SK-N-SH (cell line): Measurements from ENCODE around the gene MPO. TPM values are rescaled to one million over a fixed set of nuclear protein-coding genes. Genes with fewer than 3 reads are reported as not detected.

Experiments
- CTCF ChIA-PET: fragments of 300-600, 350-600 bp; formaldehyde crosslinking; extraction: SDS; loops from one replicate; lab custom pipeline; 2021; lab: Yijun Ruan, JAX
- POLR2A ChIA-PET: fragments of 350-600 bp; sonication (Branson Sonifier 250); formaldehyde crosslinking; extraction: SDS; loops from one replicate; lab custom pipeline; 2020; ENCODE audit warnings: antibody characterized with exemption, inconsistent platforms; lab: Yijun Ruan, JAX
- DNase-seq: peaks from one replicate; pipeline ENCODE4 v3.0.0; 2012
- H2AFZ ChIP-seq: fragments of 200-600 bp; sonication (generic); 2 replicates; pipeline ENCODE4 v1.8.1; 2016; ENCODE audit warnings: antibody characterized with exemption, mild to moderate bottlenecking, low read depth
- H3F3A ChIP-seq: fragments of 200-600 bp; sonication (generic); replicated peaks from 2 replicates; pipeline ENCODE3; 2016; ENCODE audit warnings: antibody characterized with exemption, mild to moderate bottlenecking; ENCODE audit not compliant: insufficient read depth
- H3K27ac ChIP-seq, 2 experiments: fragments of 200-500 bp in 1 of 2; fragments of 200-600 bp in 1 of 2; sonication (Bioruptor generic) in 1 of 2; sonication (generic), shearing (Covaris generic) in 1 of 2; 2 replicates each; pipeline versions ENCODE4 v1.5.1 to v1.6.1; 2014 to 2016; ENCODE audit warnings: low read depth in 2 of 2, inconsistent platforms in 1 of 2, low read length in 1 of 2, mild to moderate bottlenecking in 1 of 2, mixed read lengths in 1 of 2
- H3K27me3 ChIP-seq: fragments of 200-600 bp; sonication (generic), shearing (Covaris generic); 2 replicates; pipeline ENCODE4 v1.6.1; 2016; ENCODE audit warnings: mixed run types; ENCODE audit not compliant: insufficient read depth
- H3K36me3 ChIP-seq, 2 experiments: fragments of 200-500 bp in 1 of 2; fragments of 200-600 bp in 1 of 2; sonication (Bioruptor generic) in 1 of 2; sonication (generic) in 1 of 2; replicated peaks in 1 of 2; 2 replicates each; pipeline versions ENCODE3 to v1.5.1; 2014 to 2016; ENCODE audit warnings: low read length in 1 of 2, mild to moderate bottlenecking in 1 of 2; ENCODE audit not compliant: insufficient read depth in 2 of 2, control insufficient read depth in 1 of 2
- H3K4me1 ChIP-seq, 2 experiments: fragments of 200-500 bp in 1 of 2; fragments of 200-600 bp in 1 of 2; sonication (Bioruptor generic) in 1 of 2; sonication (generic), shearing (Covaris generic) in 1 of 2; 2 replicates each; pipeline versions ENCODE4 v1.5.1 to v1.6.1; 2014 to 2016; ENCODE audit warnings: low read depth in 1 of 2, low read length in 1 of 2, mixed run types in 1 of 2; ENCODE audit not compliant: insufficient read depth in 2 of 2, control insufficient read depth in 1 of 2
- H3K4me2 ChIP-seq: fragments of 200-600 bp; sonication (generic), shearing (Covaris generic); 2 replicates; pipeline ENCODE4 v1.6.1; 2017; ENCODE audit warnings: mixed run types
- H3K4me3 ChIP-seq, 2 experiments: fragments of 200-500 bp in 1 of 2; fragments of 200-600 bp in 1 of 2; sonication (Bioruptor generic) in 1 of 2; sonication (generic), shearing (Covaris generic) in 1 of 2; 2 replicates each; pipeline versions ENCODE4 v1.5.1 to v1.8.1; 2014 to 2016; ENCODE audit warnings: low read depth in 2 of 2, inconsistent platforms in 1 of 2, low read length in 1 of 2, mild to moderate bottlenecking in 1 of 2, mixed read lengths in 1 of 2, moderate library complexity in 1 of 2
- H3K79me2 ChIP-seq: fragments of 200-600 bp; sonication (generic); 2 replicates; pipeline ENCODE4 v1.8.1; 2017; ENCODE audit warnings: mild to moderate bottlenecking; ENCODE audit not compliant: insufficient read depth
- H3K9ac ChIP-seq: fragments of 200-600 bp; sonication (generic); 2 replicates; pipeline ENCODE4 v1.6.1; 2017; ENCODE audit warnings: mixed run types
- H3K9me2 ChIP-seq: fragments of 200-600 bp; sonication (generic); 2 replicates; pipeline ENCODE4 v1.6.1; 2017; ENCODE audit warnings: mixed run types
- H3K9me3 ChIP-seq: fragments of 200-600 bp; sonication (generic); 2 replicates; pipeline ENCODE4 v1.6.1; 2017; ENCODE audit warnings: mixed run types, mild to moderate bottlenecking, moderate library complexity
- H4K20me1 ChIP-seq: fragments of 200-600 bp; sonication (generic); 2 replicates; pipeline ENCODE4 v1.6.1; 2017; ENCODE audit warnings: mild to moderate bottlenecking, mixed run types; ENCODE audit not compliant: insufficient read depth
- ELF1 ChIP-seq: IDR thresholded peaks from 2 replicates; pipeline ENCODE4 v1.4.0; 2012
- EZH2phosphoT487 ChIP-seq: fragments of 200-600 bp; sonication (generic); IDR thresholded peaks from 2 replicates; pipeline ENCODE4 v1.6.1; 2017; ENCODE audit warnings: low read depth, mixed run types, mild to moderate bottlenecking, antibody characterized with exemption, moderate library complexity, borderline replicate concordance
- FOXM1 ChIP-seq: IDR thresholded peaks from 2 replicates; pipeline ENCODE4 v1.4.0; 2012; ENCODE audit warnings: low read depth, mild to moderate bottlenecking
- MXI1 ChIP-seq: IDR thresholded peaks from 2 replicates; pipeline ENCODE4 v1.6.1; 2012; ENCODE audit warnings: mild to moderate bottlenecking, low read depth, low read length, improper control_type of control experiment
- NFIC ChIP-seq: IDR thresholded peaks from 2 replicates; pipeline ENCODE4 v1.4.0; 2012; ENCODE audit warnings: borderline replicate concordance
- NRF1 ChIP-seq: IDR thresholded peaks from 2 replicates; pipeline ENCODE4 v1.6.1; 2012; ENCODE audit warnings: low read depth, mild to moderate bottlenecking, low read length
- RAD21 ChIP-seq: IDR thresholded peaks from 2 replicates; pipeline ENCODE4 v1.6.1; 2012; ENCODE audit warnings: mild to moderate bottlenecking, low read length
- RFX5 ChIP-seq: IDR thresholded peaks from 2 replicates; pipeline ENCODE4 v1.6.1; 2012; ENCODE audit warnings: mild to moderate bottlenecking, improper control_type of control experiment, low read length
- RXRA ChIP-seq: IDR thresholded peaks from 2 replicates; pipeline ENCODE4 v1.4.0; 2012; ENCODE audit warnings: low read depth, mild to moderate bottlenecking, borderline replicate concordance
- SMC3 ChIP-seq: IDR thresholded peaks from 2 replicates; pipeline ENCODE4 v1.6.1; 2012; ENCODE audit warnings: low read depth, low read length, improper control_type of control experiment
- TAF1 ChIP-seq: IDR thresholded peaks from 2 replicates; pipeline ENCODE4 v1.6.1; 2012; ENCODE audit warnings: low read depth, mild to moderate bottlenecking, low read length, moderate library complexity, borderline replicate concordance
- TEAD4 ChIP-seq: IDR thresholded peaks from 2 replicates; pipeline ENCODE4 v1.4.0; 2012; ENCODE audit warnings: mild to moderate bottlenecking, borderline replicate concordance; ENCODE audit not compliant: insufficient read depth
- YY1 ChIP-seq: IDR thresholded peaks from 2 replicates; pipeline ENCODE4 v1.4.0; 2012; ENCODE audit warnings: low read depth, mild to moderate bottlenecking
- WGBS: methylation state at CpG from one replicate; pipeline ENCODE4 v1.1.6; 2017; ENCODE audit warnings: low lambda C conversion rate; 5-methylcytosine and 5-hydroxymethylcytosine counted together
- polyA plus RNA-seq, 3 experiments: library from polyadenylated mRNA; depleted of rRNA; stranded (reverse); fragments of >200 nt; gene quantifications; 2 replicates each; pipeline ENCODE4 v1.2.3, GENCODE V29; 2012
- TF ChIP-seq, protein P1 (sequence below): fragments of 150-350 bp; IDR thresholded peaks from 2 replicates; pipeline ENCODE4 v1.6.1; 2016; ENCODE audit warnings: mild to moderate bottlenecking, low read depth, low read length
- TF ChIP-seq, protein P2 (sequence below): fragments of 200-600 bp; sonication (generic); IDR thresholded peaks from 2 replicates; pipeline ENCODE4 v1.6.1; 2017; ENCODE audit warnings: antibody characterized with exemption, mild to moderate bottlenecking, moderate library complexity
- TF ChIP-seq, protein P3 (sequence below): IDR thresholded peaks from 2 replicates; pipeline ENCODE4; 2012

MPO gene
- polyA plus RNA-seq, 1 of the 3 experiments (the other 2 are of a cell fraction): not detected

DNA sequence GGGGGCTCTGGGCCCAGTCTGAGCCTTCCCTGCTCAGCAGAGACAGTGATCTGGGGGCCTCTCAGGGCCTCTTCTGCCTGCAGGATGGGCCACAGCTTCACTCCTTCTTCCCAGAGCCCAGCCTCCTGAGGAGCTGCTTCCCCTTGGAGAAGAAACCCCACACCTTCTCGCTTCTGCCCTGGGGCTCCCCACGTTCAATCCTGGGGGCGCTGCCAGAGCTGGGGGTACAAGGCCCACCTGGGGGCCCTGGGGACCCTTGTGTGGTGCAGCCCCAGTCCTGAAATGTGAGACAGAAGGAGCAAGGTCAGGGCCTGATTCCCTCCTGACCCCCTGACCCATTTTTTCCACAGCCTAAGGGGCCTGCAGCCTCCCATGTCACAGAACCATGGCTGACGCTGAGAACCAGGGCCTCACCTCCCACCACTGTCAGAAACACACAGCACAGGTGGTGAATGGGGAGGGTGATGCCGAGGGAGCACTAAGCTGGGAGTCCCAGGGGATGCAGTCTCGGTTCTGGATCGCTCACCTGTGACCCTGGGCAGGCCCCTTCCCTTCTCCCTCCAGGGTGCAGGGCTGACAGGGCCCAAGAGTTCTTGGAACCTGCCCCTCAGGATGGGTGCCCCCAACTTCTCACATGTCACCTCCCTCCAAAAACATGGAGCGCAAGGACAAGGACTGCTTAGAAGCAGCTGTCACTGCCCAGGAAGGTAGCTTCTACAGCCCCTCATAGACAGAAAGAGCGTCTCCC lies 21.6 kb upstream of the MPO start:
- Histone ChIP-seq H3K27me3 (peaks cover 11% of the 10 kb centered on the region; the same call in 1 of the 2 replicates), H4K20me1 (no peaks in the 10 kb centered on the region), H3K9me2 (no peaks in the 10 kb centered on the region), H3K4me3 (no peak overlapping the region), H3K4me1 (peaks cover 0 to 3% of the 10 kb centered on the region in 2 experiments; a peak in 1 of 4 replicates), H3K27ac (no peak overlapping the region), H3K9me3 (no peaks in the 10 kb centered on the region), H3K79me2 (no peaks in the 10 kb centered on the region), H3K36me3 (peaks cover 0 to 1% of the 10 kb centered on the region in 2 experiments), H2AFZ (no peak overlapping the region), H3K9ac (no peak overlapping the region), H3F3A (no peaks in the 10 kb centered on the region), H3K4me2 (no peak overlapping the region)
- peak; percentile 20 for DNase-seq
- 68% methylated on average over 7 of the region's 9 CpGs for WGBS
- ChIA-PET CTCF (interaction anchor here (0.7 to 3.8 kb wide), 7 partner anchors 10 to 145 kb away, joined by 3 to 25 read pairs (median 6); partner anchors contain the start of gene RNF43), POLR2A (no interaction called here)
- TF ChIP-seq MXI1 (no peak), SMC3 (no peak), TAF1 (no peak)

DNA sequence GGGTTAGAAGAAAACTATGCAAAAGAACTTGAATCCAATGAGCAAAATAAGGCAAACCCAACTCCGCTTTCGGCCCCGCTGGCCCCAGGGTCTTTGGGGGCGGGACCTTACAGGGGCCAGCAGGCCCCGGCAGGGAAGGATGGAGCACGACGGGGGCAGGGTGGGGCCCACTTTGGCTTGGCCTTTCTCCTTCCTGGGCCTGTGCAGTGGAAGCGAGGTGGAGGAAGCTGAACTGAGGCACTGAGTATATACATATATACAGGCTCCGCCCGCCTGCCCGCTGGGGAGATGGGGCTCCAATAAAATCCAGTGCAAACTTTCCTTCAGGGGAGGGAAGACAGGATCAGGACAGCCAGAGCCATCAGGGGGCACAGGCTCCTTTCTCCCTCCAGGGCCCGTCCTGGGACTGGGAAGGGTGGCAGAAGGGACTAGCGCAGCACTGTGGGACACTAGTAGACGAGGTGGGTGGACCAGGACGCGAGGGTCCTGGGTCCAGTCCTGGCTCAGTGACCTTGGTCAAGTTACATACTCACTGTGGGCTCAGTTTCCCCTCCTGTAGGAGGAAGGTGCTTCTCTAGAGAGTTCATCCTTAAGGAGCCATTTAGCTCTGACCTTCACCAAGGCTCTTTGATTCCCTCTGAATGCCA lies 20.9 kb upstream of the MPO start:
- Histone ChIP-seq H3K9ac (no peak overlapping the region), H3K27ac (no peak overlapping the region)
- TF ChIP-seq, protein P1, sequence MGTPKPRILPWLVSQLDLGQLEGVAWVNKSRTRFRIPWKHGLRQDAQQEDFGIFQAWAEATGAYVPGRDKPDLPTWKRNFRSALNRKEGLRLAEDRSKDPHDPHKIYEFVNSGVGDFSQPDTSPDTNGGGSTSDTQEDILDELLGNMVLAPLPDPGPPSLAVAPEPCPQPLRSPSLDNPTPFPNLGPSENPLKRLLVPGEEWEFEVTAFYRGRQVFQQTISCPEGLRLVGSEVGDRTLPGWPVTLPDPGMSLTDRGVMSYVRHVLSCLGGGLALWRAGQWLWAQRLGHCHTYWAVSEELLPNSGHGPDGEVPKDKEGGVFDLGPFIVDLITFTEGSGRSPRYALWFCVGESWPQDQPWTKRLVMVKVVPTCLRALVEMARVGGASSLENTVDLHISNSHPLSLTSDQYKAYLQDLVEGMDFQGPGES: no peak
- no peak for TF ChIP-seq FOXM1
- no peak for TF ChIP-seq ELF1
- TF ChIP-seq NFIC: no peak
- TF ChIP-seq, all 33 proteins: peak for 0
- no peak for DNase-seq
- WGBS: 63% methylated on average over 16 of the region's 16 CpGs
- H3K4me2 ChIP-seq: no peak overlapping the region
- H3K4me3 ChIP-seq: no peak overlapping the region
- H4K20me1 ChIP-seq: no peaks in the 10 kb centered on the region
- no peaks in the 10 kb centered on the region for H3K79me2 ChIP-seq
- no peaks in the 10 kb centered on the region for H3K9me3 ChIP-seq
- peaks cover 14% of the 10 kb centered on the region; the same call in 1 of the 2 replicates for H3K27me3 ChIP-seq
- peaks cover 0 to 2% of the 10 kb centered on the region in 2 experiments for H3K36me3 ChIP-seq
- H3F3A ChIP-seq: no peaks in the 10 kb centered on the region
- ChIA-PET POLR2A (no interaction called here), CTCF (interaction anchor here (0.7 to 3.8 kb wide), 6 partner anchors 9 to 146 kb away, joined by 3 to 25 read pairs (median 6); partner anchors contain the start of gene RNF43)
- H3K4me1 ChIP-seq: peaks cover 0 to 3% of the 10 kb centered on the region in 2 experiments; a peak in 1 of 4 replicates
- no peak overlapping the region for H2AFZ ChIP-seq
- no peaks in the 10 kb centered on the region for H3K9me2 ChIP-seq

DNA sequence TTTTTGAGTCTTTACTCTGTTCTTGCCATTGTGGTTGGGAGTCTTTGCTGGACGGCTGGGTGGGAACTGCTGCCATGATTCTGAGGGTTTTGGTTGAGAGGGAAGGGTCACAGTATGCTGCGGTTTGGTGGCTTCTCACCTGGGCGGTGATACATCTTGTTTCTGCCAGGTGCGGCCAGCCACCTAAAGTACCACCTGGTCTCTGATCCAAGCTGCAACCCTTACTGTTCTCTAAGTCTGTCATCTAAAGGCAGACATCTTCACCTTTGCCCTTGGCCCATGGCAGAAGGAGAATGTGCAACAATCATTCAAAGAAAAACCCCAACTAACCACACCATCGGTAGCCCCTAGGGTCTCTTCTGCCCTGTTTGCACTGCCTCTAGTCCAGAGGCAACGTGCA lies 19.6 kb upstream of the MPO start:
- 45% methylated on average over 6 of the region's 6 CpGs for WGBS
- TF ChIP-seq YY1: no peak
- no peak for TF ChIP-seq EZH2phosphoT487
- TF ChIP-seq, protein P2, sequence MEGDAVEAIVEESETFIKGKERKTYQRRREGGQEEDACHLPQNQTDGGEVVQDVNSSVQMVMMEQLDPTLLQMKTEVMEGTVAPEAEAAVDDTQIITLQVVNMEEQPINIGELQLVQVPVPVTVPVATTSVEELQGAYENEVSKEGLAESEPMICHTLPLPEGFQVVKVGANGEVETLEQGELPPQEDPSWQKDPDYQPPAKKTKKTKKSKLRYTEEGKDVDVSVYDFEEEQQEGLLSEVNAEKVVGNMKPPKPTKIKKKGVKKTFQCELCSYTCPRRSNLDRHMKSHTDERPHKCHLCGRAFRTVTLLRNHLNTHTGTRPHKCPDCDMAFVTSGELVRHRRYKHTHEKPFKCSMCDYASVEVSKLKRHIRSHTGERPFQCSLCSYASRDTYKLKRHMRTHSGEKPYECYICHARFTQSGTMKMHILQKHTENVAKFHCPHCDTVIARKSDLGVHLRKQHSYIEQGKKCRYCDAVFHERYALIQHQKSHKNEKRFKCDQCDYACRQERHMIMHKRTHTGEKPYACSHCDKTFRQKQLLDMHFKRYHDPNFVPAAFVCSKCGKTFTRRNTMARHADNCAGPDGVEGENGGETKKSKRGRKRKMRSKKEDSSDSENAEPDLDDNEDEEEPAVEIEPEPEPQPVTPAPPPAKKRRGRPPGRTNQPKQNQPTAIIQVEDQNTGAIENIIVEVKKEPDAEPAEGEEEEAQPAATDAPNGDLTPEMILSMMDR: no peak
- TF ChIP-seq RAD21: no peak
- no peak for TF ChIP-seq RXRA
- TF ChIP-seq NRF1: no peak
- TF ChIP-seq TEAD4: no peak
- no peak for TF ChIP-seq RFX5
- TF ChIP-seq, protein P3, sequence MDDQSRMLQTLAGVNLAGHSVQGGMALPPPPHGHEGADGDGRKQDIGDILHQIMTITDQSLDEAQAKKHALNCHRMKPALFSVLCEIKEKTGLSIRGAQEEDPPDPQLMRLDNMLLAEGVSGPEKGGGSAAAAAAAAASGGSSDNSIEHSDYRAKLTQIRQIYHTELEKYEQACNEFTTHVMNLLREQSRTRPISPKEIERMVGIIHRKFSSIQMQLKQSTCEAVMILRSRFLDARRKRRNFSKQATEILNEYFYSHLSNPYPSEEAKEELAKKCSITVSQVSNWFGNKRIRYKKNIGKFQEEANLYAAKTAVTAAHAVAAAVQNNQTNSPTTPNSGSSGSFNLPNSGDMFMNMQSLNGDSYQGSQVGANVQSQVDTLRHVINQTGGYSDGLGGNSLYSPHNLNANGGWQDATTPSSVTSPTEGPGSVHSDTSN: no peak
- no peak for TF ChIP-seq TAF1

More for the DNA sequence above, 19.6 kb upstream of the MPO start:
- Histone ChIP-seq H3K27me3 (peaks cover 17% of the 10 kb centered on the region; the same call in 1 of the 2 replicates), H3K79me2 (no peaks in the 10 kb centered on the region), H3K4me1 (peaks cover 0 to 3% of the 10 kb centered on the region in 2 experiments; a peak in 1 of 4 replicates), H3K4me3 (no peak overlapping the region), H3K9me3 (no peaks in the 10 kb centered on the region), H3F3A (no peaks in the 10 kb centered on the region), H3K4me2 (no peak overlapping the region), H3K9me2 (no peaks in the 10 kb centered on the region), H2AFZ (no peak overlapping the region), H3K9ac (no peak overlapping the region), H3K27ac (no peak overlapping the region), H3K36me3 (peaks cover 0 to 2% of the 10 kb centered on the region in 2 experiments), H4K20me1 (no peaks in the 10 kb centered on the region)
- POLR2A ChIA-PET: no interaction called here
- DNase-seq: no peak
- CTCF ChIA-PET: interaction anchor here (0.9 kb wide), 1 partner anchor 117 kb away, joined by 5 read pairs; the partner anchor contains the start of gene RNF43
